Esophagus (tissue), 2 donors: Measurements from ENCODE around the gene SMG9. TPM values are rescaled to one million over a fixed set of nuclear protein-coding genes. Genes with fewer than 3 reads are reported as not detected.
"Not testable (repeated sequence)": the region's sequence is repeated elsewhere in the genome, so short reads cannot be mapped to it uniquely, and the experiment has no call there.

Experiments
- H3K27ac ChIP-seq, 2 donors: one replicate each; pipeline ENCODE4 v1.5.1; 2013; ENCODE audit warnings: low read depth in 2 of 2, mild to moderate bottlenecking in 2 of 2, inconsistent platforms in 1 of 2, low read length in 1 of 2, moderate library complexity in 1 of 2
- H3K27me3 ChIP-seq, 2 donors: one replicate each; pipeline ENCODE4 v1.6.1; 2013; ENCODE audit warnings: low read length in 2 of 2, control low read depth in 1 of 2, mild to moderate bottlenecking in 1 of 2; ENCODE audit not compliant: insufficient read depth in 2 of 2, control insufficient read depth in 1 of 2
- H3K36me3 ChIP-seq, 2 donors: one replicate each; pipeline ENCODE4 v1.6.1; 2013; ENCODE audit warnings: low read length in 1 of 2; ENCODE audit not compliant: control insufficient read depth in 2 of 2, insufficient read depth in 2 of 2
- H3K4me1 ChIP-seq, 2 donors: one replicate each; pipeline ENCODE4 v1.6.1; 2013; ENCODE audit warnings: low read length in 1 of 2; ENCODE audit not compliant: control insufficient read depth in 2 of 2, insufficient read depth in 2 of 2
- H3K4me3 ChIP-seq, 2 donors: one replicate each; pipeline ENCODE4 v1.5.1; 2013; ENCODE audit warnings: low read length in 2 of 2, mild to moderate bottlenecking in 2 of 2, low read depth in 1 of 2, moderate library complexity in 1 of 2
- H3K9me3 ChIP-seq, 2 donors: one replicate each; pipeline ENCODE4 v1.6.1; 2013; ENCODE audit warnings: mild to moderate bottlenecking in 2 of 2, low read depth in 1 of 2, low read length in 1 of 2, moderate library complexity in 1 of 2; ENCODE audit not compliant: control insufficient read depth in 2 of 2, insufficient read depth in 1 of 2
- WGBS, 2 donors: extraction: QIAGEN DNeasy Blood & Tissue Kit; methylation state at CpG; one replicate each; pipeline ENCODE4 v1.1.7; 2013; 5-methylcytosine and 5-hydroxymethylcytosine counted together
- polyA plus RNA-seq, 2 donors: library from polyadenylated mRNA; stranded (reverse); fragments of 200-250 nt; gene quantifications; one replicate each; pipeline ENCODE4 v1.2.3, GENCODE V29; 2013
- donor health status: healthy with polysubstance abuse.
- donor health status: Bipolar disorder and iron deficiency.

The SMG9 gene
- polyA plus RNA-seq, 2 donors: 15.8 to 23.2 TPM

GRCh38 chr19:43690890-43691289 lies 63.9 kb downstream of the SMG9 start:
- H3K4me1 ChIP-seq: no peaks in the 10 kb centered on the region
- 91% methylated on average over 3 of the region's 3 CpGs for WGBS, 2 donors
- peaks cover 0 to 8% of the 10 kb centered on the region in 2 donors for H3K9me3 ChIP-seq
- H3K4me3 ChIP-seq: no peak overlapping the region
- H3K36me3 ChIP-seq: no peaks in the 10 kb centered on the region
- no peak overlapping the region for H3K27ac ChIP-seq
- H3K27me3 ChIP-seq: no peaks in the 10 kb centered on the region

GRCh38 chr19:43690444-43690843 lies 64.3 kb downstream of the SMG9 start:
- Histone ChIP-seq H3K36me3 (no peaks in the 10 kb centered on the region), H3K4me1 (no peaks in the 10 kb centered on the region), H3K27ac (no peak overlapping the region), H3K4me3 (no peak overlapping the region), H3K9me3 (peaks cover 0 to 8% of the 10 kb centered on the region in 2 donors), H3K27me3 (no peaks in the 10 kb centered on the region)
- 55 to 68% methylated on average over 3 of the region's 3 CpGs for WGBS, 2 donors

GRCh38 chr19:43688059-43688701 lies 66.6 kb downstream of the SMG9 start:
- H3K4me1 ChIP-seq: no peaks in the 10 kb centered on the region
- peaks cover 0 to 8% of the 10 kb centered on the region in 2 donors for H3K9me3 ChIP-seq
- H3K4me3 ChIP-seq: no peak overlapping the region
- 81 to 86% methylated on average over 10 of the region's 10 CpGs for WGBS, 2 donors
- H3K36me3 ChIP-seq: no peaks in the 10 kb centered on the region
- H3K27me3 ChIP-seq: no peaks in the 10 kb centered on the region
- no peak overlapping the region for H3K27ac ChIP-seq

- Histone ChIP-seq H3K9me3 (peaks cover 0 to 8% of the 10 kb centered on the region in 2 donors), H3K36me3 (no peaks in the 10 kb centered on the region), H3K27me3 (no peaks in the 10 kb centered on the region), H3K4me3 (no peak overlapping the region), H3K27ac (no peak overlapping the region), H3K4me1 (no peaks in the 10 kb centered on the region)
- 50 to 60% methylated on average over 1 of the region's 1 CpG for WGBS, 2 donors
Measured at GRCh38 chr19:43687660-43687997, 67.1 kb downstream of the SMG9 start.

- Histone ChIP-seq H3K36me3 (no peaks in the 10 kb centered on the region), H3K9me3 (no peaks in the 10 kb centered on the region), H3K27me3 (no peaks in the 10 kb centered on the region), H3K27ac (no peak overlapping the region), H3K4me1 (no peaks in the 10 kb centered on the region), H3K4me3 (no peak overlapping the region)
- 85 to 88% methylated on average over 1 of the region's 1 CpG for WGBS, 2 donors
Measured at GRCh38 chr19:43684326-43684725, 70.4 kb downstream of the SMG9 start.

- 67 to 72% methylated on average over 2 of the region's 2 CpGs for WGBS, 2 donors
- Histone ChIP-seq H3K36me3 (no peaks in the 10 kb centered on the region), H3K4me3 (no peak overlapping the region), H3K27ac (no peak overlapping the region), H3K27me3 (no peaks in the 10 kb centered on the region), H3K9me3 (no peaks in the 10 kb centered on the region), H3K4me1 (no peaks in the 10 kb centered on the region)
Measured at GRCh38 chr19:43683905-43684304, 70.9 kb downstream of the SMG9 start.

GRCh38 chr19:43682824-43683661 lies 71.7 kb downstream of the SMG9 start:
- Histone ChIP-seq H3K9me3 (no peaks in the 10 kb centered on the region), H3K4me1 (no peaks in the 10 kb centered on the region), H3K4me3 (no peak overlapping the region), H3K27ac (no peak overlapping the region), H3K36me3 (no peaks in the 10 kb centered on the region), H3K27me3 (no peaks in the 10 kb centered on the region)
- WGBS, 2 donors: 60 to 69% methylated on average over 11 of the region's 11 CpGs

GRCh38 chr19:43682269-43682668 lies 72.5 kb downstream of the SMG9 start:
- not testable (repeated sequence) for H3K4me3 ChIP-seq, H3K36me3 ChIP-seq, H3K27ac ChIP-seq, H3K27me3 ChIP-seq, H3K9me3 ChIP-seq, H3K4me1 ChIP-seq
- WGBS, 2 donors: 92% methylated on average over 4 to 5 of the region's 5 CpGs

GRCh38 chr19:43681821-43682220 lies 72.9 kb downstream of the SMG9 start:
- Histone ChIP-seq H3K27ac (no peak overlapping the region), H3K27me3 (no peaks in the 10 kb centered on the region), H3K9me3 (no peaks in the 10 kb centered on the region), H3K36me3 (no peaks in the 10 kb centered on the region), H3K4me3 (no peak overlapping the region), H3K4me1 (no peaks in the 10 kb centered on the region)
- WGBS, 2 donors: 81 to 83% methylated on average over 5 of the region's 5 CpGs
